K562 treated with DMSO at 1 percent for 12 hours (cell line): ENCODE measurements around the gene CHAC1. TPM values are rescaled to one million over a fixed set of nuclear protein-coding genes. Genes with fewer than 3 reads are reported as not detected.

Experiments used
- total RNA-seq: library from RNA; unstranded; fragments of 300-600 nt; gene quantifications from 2 replicates; pipeline ENCODE4 v1.2.3, GENCODE V29; 2022; ENCODE audit not compliant: insufficient read depth

The CHAC1 gene
- total RNA-seq: 62.3 and 70.1 TPM in 2 replicates

GRCh38 chr15:40952901-40953712, at the start of gene CHAC1:
Gene CHAC1, plus strand, starts transcription at chr15:40953471. Its CDS starts 113 bp downstream, at chr15:40953584.

GRCh38 chr15:40928821-40929659, 24.2 kb upstream of the CHAC1 start, which contains the start of gene DLL4:
Gene DLL4, plus strand, starts transcription at chr15:40929340. Its CDS starts 329 bp downstream, at chr15:40929669.

Other genes starting within 250 kb of the CHAC1 start
- 32.0 and 38.7 TPM in 2 replicates for gene RMDN3, start 198.2 kb upstream of the CHAC1 start, total RNA-seq
- gene GCHFR, start 189.4 kb upstream of the CHAC1 start, total RNA-seq: 100 and 135 TPM in 2 replicates
- gene C15orf62, start 183.5 kb upstream of the CHAC1 start, total RNA-seq: 3.7 and 6.8 TPM in 2 replicates
- gene ZFYVE19, start 146.4 kb upstream of the CHAC1 start, total RNA-seq: 42.3 and 55.5 TPM in 2 replicates
- 10.8 and 14.9 TPM in 2 replicates for gene DNAJC17, start 146.0 kb upstream of the CHAC1 start, total RNA-seq
- not detected in 2 replicates for gene PPP1R14D, start 124.8 kb upstream of the CHAC1 start, total RNA-seq
- 5.1 and 9.3 TPM in 2 replicates for gene SPINT1, start 109.4 kb upstream of the CHAC1 start, total RNA-seq
- 1.2 and 1.6 TPM in 2 replicates for gene RHOV, start 79.2 kb upstream of the CHAC1 start, total RNA-seq
- gene VPS18, start 59.0 kb upstream of the CHAC1 start, total RNA-seq: 29.8 and 37.0 TPM in 2 replicates
- 0.38 and 1.3 TPM in 2 replicates for gene DLL4, start 24.1 kb upstream of the CHAC1 start, total RNA-seq
- 3.8 and 11.0 TPM in 2 replicates for gene INO80, start 162.8 kb downstream of the CHAC1 start, total RNA-seq